ENCODE data around the gene DSP. TPM values are rescaled to one million over a fixed set of nuclear protein-coding genes. Genes with fewer than 3 reads are reported as not detected.

Gene DSP
- total RNA-seq, 1 donor from 2014 or later, result 0.10 TPM

DNA sequence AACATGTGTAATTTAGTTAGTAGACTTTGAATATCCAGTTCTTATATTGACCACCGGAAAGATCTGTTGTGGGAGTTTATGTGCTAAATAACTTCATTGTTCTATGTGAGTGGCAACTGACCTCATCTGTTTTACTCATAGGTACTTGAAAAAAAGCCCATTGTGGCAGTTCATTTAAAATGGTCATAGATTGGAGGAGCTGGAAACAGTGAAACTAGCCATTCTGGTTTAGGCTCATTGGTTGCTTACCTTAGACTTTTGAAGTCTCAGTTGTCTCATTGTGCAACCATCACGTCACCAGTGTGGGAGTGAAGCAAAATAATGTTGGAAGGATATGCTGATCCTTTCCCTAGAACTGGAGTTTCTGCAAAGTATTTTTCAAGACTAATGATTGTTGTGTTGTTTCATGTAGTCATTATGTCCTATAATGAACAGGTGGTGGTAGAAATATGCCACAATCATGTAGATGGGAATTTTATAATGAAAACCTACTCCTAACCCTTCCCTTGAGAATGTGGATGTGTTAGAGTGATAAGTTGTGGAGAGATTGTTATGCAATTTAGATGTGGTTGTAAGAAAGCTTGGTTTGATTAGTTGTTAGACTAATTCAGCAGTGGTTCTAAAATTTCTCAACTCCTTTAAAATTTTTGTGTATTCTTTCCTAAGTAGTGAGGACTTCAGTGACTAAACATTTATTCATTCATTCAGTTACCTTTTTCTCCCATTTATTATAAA, 18.3 kb downstream of the DSP start:
- intact Hi-C loops (cut with micrococcal nuclease), result no loop called here

DNA sequence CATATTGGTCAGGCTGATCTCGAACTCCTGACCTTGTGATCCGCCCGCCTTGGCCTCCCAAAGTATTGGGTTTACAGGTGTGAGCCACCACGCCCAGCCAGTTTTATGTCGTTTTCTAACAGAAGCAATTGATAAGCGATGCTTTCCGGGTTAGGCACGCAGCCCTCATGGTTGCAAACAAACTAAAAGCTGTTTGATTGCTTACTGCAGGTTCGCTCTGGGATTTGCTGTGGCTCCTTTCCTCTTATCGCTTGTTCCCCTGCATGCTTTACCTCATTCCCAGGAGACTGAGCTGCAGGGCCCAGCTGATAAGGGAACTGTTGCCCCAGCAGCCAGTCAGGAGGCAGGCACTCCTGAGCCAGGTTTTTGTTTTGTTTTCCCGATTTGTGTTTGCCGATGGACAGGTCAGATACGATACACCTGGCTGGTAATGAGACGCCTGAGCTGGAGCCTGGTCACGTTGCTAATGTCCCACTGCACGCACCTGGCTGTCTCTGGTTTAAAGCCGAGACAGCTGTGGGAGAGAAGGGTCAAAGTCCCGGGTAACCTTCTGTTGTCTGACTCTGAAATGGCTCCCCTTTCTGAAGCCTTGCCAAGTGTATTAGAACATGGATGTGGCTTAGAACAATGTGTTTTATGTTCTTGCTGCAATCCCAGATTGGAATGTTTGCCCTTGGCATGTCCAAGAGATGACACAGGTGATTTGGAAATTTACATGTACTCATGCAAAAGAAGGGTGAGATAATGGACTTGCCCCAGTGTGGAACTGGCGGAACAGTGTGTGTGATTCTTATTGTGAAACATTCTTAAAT, 19.9 kb downstream of the DSP start:
- intact Hi-C loops (cut with micrococcal nuclease), result no loop called here

DNA sequence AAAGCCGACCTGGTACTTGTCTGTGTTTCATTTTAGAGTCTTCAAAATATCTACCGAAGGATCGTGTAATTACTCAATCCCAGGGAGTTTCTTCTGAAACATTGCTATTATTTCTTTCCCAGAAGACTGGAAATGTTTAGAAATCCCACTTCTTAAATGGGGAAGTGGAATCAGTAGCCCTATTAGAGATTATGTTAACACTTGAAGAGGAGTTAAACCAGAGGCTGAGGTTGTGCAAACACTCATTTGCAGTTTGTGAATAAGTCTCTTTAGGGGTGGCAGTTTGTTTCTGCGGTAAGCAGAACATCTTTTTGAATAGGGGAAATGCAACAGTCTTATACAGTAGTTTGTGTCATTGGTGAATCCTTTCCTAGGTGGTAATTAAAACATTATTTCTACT, 21.3 kb downstream of the DSP start:
- intact Hi-C loops (cut with micrococcal nuclease), result no loop called here

DNA sequence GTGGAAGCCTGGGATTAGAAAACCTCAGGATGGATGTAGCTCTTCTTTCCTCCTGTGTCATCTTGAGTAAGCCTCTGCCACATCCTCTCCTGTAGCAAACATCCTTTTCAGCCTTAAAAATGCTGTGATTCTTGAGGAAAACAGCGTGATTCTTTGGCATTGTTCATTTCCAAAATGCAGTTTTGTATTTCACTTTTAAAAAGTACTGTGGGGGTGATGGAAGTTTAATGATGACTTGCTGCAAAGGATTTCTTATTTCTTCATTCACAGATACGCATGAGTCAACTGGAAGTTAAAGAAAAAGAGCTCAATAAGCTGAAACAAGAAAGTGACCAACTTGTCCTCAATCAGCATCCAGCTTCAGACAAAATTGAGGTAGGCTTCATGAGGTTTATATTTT, 24.6 kb downstream of the DSP start:
- intact Hi-C loops (cut with micrococcal nuclease), result no loop called here

DNA sequence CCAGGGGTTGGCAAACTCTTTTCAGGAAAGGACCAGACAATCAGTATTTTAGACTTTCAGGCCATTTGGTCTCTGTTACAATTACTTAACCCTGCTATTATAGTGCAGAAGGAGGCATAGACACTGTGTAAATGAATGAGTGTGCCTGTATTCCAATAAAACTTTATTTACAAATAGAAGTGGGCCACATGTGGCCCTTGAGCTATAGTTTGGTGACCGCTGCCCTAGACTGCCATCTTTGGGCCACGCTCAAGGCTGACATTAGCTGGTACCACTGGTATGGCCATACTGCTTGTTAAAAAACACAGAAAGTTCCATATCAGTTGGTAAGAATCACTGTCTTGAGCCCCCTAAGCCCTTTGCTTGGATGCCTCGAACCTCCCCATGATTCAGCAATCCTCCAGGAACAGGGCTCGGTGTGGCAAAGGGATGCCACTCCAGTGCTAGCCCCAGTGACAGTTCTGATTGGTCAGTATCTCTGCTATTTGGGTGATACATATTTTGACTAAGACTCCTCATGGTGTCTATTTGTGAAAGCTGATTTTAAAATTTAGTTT, 25.2 kb downstream of the DSP start:
- intact Hi-C loops (cut with micrococcal nuclease), result no loop called here

DNA sequence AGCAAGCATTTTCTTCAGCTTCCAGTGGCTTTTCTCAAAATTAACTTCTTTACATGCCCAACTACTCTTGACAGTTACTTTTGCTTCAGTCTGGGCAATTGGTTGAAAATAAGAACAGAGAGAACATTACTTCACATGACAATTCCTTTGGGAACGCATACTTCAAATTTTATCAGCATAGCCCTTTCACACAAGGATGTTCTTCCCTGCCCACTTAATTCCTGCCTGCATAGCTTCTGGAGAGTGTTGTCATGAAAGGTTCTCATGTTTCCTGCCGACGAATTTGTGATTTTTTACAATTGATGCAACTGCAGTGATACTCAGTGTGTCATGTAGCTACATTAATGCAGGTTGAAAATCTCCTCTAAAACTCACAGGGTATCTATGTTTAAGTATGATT, 26.6 kb downstream of the DSP start:
- intact Hi-C loops (cut with micrococcal nuclease), result no loop called here

DNA sequence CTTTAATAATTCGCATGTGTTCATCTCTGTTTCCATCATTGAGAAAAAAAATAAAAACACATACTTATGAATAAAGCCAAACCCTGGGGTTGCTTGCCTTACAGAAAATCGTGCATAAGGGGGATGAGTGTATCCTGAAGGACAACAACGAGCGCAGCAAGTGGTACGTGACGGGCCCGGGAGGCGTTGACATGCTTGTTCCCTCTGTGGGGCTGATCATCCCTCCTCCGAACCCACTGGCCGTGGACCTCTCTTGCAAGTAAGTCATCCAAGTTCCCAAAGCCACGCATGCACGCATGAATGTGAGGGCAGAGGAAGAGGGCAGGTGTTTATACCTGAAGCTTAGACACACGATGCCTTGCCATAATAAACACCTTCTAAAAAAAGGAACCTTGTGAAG, 27.6 kb downstream of the DSP start:
- intact Hi-C loops (cut with micrococcal nuclease), result no loop called here

DNA sequence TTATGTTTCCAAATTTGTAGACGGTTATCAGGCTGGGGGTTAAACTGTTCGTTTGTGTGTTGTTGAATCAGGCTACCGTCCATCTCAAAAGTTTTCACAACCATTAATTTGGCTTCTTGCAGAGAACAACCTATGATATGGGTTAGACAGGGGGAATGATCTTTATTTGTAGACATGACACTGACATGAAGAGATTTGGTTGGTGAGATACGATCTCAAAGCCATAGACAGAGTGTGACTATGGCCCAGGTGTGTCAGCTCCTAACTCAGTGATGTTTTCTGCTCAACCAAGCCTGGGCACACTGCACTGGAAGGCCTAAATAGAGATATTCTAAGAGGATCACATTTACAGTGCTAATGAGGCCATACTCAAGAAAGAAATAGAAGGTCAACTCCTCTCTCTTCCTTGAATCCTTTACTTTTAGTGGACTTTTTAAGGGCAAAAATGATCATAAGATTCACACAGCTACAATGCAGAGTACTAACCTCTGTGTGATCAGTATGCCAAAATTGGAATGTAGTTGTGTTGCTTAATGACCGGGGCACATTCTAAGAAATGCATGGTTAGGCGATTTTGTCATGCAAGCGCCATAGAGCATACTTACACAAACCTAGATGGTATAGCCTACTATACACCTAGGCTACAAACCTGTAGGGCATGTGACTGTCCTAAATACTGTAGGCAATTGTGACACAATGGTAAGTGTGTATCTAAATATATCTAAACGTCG, 30.9 kb downstream of the DSP start:
- intact Hi-C loops (cut with micrococcal nuclease), result no loop called here

DNA sequence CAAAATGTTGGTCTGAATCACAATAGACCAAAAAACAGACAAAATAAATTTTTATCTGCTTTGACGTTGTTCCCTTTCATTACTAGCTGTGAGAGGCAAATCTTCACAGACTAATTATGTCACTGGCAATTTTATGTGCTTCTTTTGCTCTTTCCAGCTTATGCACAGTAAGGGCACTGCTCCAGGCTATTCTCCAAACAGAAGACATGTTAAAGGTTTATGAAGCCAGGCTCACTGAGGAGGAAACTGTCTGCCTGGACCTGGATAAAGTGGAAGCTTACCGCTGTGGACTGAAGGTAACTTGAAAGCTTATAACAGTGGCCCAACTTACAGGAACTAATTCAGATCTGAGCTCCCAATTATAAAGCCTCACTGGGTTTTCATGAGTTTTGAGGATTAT, 33.0 kb downstream of the DSP start:
- intact Hi-C loops (cut with micrococcal nuclease), result no loop called here

DNA sequence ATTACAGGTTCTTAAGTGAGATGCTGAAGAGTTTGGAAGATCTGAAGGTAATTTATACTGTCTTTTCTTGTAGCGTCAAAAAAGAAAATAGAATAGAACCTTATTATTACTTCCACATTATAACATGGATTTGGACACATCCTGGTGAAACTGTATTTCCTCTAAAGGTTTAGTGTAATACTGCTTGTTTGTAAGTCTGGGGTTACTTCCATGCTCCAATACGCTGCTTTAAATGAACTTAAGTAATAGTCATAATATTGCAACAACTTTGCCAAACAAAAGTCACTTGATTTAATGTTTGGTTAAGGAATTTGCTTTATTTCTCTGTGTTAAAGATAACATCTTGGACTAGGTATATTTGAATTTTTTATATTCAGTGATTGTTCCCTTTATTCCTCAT, 37.0 kb downstream of the DSP start:
- intact Hi-C loops (cut with micrococcal nuclease), result no loop called here

DNA sequence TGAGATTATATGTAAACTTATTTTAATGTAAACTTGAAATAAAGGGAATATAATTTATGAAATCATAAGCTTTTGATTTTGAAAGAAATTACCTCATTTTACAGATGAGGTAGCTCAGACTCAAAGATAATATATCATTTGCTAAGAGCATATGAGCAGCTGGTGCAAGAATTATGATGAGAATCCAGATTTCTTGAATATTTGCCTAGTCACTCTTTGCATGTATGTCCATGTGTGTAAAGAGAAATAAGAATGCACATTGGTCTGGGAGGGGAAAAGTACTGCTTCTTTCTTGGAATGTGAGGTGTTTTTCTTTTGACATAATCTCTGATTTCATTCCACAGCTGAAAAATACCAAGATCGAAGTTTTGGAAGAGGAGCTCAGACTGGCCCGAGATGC, 37.5 kb downstream of the DSP start:
- intact Hi-C loops (cut with micrococcal nuclease), result no loop called here

DNA sequence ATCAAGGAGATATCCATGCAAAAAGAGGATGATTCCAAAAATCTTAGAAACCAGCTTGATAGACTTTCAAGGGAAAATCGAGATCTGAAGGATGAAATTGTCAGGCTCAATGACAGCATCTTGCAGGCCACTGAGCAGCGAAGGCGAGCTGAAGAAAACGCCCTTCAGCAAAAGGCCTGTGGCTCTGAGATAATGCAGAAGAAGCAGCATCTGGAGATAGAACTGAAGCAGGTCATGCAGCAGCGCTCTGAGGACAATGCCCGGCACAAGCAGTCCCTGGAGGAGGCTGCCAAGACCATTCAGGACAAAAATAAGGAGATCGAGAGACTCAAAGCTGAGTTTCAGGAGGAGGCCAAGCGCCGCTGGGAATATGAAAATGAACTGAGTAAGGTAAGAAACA, 38.4 kb downstream of the DSP start:
- intact Hi-C loops (cut with micrococcal nuclease), result no loop called here

DNA sequence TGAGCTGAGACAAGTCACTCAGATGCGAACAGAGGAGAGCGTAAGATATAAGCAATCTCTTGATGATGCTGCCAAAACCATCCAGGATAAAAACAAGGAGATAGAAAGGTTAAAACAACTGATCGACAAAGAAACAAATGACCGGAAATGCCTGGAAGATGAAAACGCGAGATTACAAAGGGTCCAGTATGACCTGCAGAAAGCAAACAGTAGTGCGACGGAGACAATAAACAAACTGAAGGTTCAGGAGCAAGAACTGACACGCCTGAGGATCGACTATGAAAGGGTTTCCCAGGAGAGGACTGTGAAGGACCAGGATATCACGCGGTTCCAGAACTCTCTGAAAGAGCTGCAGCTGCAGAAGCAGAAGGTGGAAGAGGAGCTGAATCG, 39.1 kb downstream of the DSP start:
- intact Hi-C loops (cut with micrococcal nuclease), result no loop called here

DNA sequence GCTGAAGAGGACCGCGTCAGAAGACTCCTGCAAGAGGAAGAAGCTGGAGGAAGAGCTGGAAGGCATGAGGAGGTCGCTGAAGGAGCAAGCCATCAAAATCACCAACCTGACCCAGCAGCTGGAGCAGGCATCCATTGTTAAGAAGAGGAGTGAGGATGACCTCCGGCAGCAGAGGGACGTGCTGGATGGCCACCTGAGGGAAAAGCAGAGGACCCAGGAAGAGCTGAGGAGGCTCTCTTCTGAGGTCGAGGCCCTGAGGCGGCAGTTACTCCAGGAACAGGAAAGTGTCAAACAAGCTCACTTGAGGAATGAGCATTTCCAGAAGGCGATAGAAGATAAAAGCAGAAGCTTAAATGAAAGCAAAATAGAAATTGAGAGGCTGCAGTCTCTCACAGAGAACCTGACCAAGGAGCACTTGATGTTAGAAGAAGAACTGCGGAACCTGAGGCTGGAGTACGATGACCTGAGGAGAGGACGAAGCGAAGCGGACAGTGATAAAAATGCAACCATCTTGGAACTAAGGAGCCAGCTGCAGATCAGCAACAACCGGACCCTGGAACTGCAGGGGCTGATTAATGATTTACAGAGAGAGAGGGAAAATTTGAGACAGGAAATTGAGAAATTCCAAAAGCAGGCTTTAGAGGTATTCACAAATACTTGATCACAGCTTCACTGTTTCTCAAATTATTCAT, 39.6 kb downstream of the DSP start:
- intact Hi-C loops (cut with micrococcal nuclease), result no loop called here

DNA sequence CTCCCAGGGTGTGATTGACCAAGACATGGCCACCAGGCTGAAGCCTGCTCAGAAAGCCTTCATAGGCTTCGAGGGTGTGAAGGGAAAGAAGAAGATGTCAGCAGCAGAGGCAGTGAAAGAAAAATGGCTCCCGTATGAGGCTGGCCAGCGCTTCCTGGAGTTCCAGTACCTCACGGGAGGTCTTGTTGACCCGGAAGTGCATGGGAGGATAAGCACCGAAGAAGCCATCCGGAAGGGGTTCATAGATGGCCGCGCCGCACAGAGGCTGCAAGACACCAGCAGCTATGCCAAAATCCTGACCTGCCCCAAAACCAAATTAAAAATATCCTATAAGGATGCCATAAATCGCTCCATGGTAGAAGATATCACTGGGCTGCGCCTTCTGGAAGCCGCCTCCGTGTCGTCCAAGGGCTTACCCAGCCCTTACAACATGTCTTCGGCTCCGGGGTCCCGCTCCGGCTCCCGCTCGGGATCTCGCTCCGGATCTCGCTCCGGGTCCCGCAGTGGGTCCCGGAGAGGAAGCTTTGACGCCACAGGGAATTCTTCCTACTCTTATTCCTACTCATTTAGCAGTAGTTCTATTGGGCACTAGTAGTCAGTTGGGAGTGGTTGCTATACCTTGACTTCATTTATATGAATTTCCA, 43.9 kb downstream of the DSP start:
- intact Hi-C loops (cut with micrococcal nuclease), result no loop called here

DNA sequence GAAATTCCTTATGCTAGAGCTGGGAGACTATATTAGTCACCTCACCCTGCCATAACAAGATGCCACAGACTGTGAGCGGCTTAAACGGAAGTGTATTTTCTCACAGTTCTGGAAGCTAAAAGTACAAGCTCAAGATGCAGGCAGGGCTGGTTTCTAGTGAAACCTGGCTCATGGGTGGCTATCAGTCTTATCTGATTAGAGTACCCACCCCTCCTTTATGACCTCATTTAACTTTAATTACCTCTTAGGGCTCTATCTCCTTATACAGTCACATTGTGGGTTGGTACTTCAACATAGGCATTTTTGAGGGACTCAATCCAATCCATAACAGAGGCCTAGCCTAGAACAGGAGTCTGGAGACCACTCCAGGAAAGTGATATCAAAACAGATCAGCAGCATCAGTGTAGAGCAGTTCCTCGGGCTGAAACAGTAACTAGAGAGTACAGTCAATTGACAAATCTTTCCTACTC, 46.2 kb downstream of the DSP start:
- intact Hi-C loops (cut with micrococcal nuclease), result no loop called here

DNA sequence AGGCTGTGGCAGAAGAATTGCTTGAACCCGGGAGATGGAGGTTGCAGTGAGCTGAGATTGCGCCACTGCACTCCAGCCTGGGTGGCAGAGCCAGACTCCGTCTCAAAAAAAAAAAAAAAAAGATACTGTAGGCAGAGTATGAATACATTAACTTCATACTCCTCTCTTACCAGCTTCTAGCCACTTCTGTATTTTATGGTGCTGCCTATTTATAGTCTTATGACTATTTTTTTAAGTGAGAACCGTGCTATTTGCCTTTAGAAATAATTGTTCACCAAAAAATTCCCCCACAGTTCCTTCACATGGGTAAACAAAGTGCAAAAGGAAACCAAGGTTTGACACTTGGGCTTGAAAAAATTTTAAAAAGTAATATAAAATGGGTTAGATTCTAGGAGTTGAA, 47.0 kb downstream of the DSP start:
- intact Hi-C loops (cut with micrococcal nuclease), result no loop called here

DNA sequence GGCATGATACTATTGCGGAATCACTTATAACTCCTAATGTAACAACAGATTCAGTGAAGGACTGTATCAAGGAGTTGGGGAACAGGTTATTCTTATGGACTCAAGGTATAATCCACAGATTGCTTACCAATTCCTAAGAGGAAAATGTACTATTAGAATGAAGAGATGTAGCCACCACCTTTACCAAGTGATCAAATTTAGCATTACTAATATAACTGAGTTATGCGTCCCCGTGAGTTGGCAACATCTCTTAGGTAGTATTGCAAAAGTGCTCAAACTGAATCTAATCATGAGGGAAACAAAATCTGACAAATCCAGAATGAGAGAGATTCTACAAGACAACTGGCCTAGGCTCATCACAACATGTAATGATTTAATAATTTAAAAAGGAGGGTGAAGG, 47.8 kb downstream of the DSP start:
- intact Hi-C loops (cut with micrococcal nuclease), result no loop called here

DNA sequence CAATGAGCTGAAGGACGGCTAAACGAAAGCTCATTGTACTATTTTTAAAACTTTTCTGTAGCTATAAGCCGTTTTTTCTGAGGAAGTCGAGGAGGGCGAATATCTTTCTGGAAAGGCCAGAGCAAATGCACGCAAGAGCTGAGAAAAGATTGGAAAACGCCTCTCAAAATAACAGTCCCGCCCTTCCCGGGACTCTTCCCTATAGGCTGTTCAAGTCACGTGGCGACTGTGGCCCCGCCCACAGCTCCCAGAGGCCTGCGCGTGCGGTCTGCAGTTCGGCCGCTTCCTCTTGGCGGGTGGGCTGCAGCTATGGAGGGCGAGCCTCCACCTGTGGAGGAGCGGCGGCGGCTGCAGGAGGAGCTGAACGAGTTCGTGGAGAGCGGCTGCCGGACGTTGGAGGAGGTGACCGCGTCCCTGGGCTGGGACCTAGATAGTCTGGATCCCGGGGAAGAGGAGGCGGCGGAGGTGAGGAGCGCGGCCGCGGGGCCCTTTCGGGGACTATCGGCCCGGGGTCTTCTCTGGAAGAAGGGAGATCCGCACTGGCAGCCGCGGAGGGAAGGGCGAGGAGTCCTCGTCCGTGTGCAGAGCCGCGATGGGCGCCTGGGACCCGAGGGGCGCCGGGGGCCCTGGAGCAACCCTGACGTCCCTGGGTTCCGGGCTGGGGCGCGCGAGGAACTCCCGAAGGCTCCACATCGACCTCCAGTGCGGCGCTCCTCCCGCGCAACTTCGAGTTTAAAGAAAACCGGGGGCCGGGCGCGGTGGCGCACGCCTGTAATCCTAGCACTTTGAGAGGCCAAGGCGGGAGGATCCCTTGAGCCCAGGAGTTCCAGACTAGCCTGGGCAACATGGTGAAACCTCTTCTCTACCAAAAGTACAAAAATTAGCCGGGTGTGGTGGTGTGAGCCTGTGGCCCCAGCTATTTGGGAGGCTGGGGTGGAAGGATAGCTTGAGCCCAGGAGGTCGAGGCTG, 48.8 kb downstream of the DSP start, which contains the start of gene SNRNP48:
Gene SNRNP48, plus strand, starts transcription at position 250 of the 969 bp plus-strand sequence. Its CDS starts 60 bp downstream, at position 310.
- intact Hi-C loops (cut with micrococcal nuclease), result loop anchor here (1.0 to 10.0 kb wide), 8 partner anchors 48 to 845 kb away; partner anchors contain the start of genes BLOC1S5, CAGE1, EEF1E1 and RIOK1
